Glutamatergic neuron (in vitro differentiated cells): Measurements from ENCODE around the gene DOC2A. TPM values are rescaled to one million over a fixed set of nuclear protein-coding genes. Genes with fewer than 3 reads are reported as not detected.

Experiments used
- DNase-seq: peaks from one replicate; pipeline ENCODE4 v3.0.0; 2022
- H3K27ac Mint-ChIP-seq: one replicate; pipeline ENCODE4 v1.8.0; 2020; ENCODE audit warnings: mild to moderate bottlenecking, mixed read lengths, inconsistent platforms; ENCODE audit not compliant: unreplicated experiment
- H3K27me3 Mint-ChIP-seq: one replicate; pipeline ENCODE4 v1.8.0; 2020; ENCODE audit warnings: mild to moderate bottlenecking, moderate library complexity, mixed read lengths, inconsistent platforms; ENCODE audit not compliant: unreplicated experiment
- H3K36me3 Mint-ChIP-seq: one replicate; pipeline ENCODE4 v1.8.0; 2020; ENCODE audit warnings: mild to moderate bottlenecking, mixed read lengths, inconsistent platforms; ENCODE audit not compliant: unreplicated experiment
- H3K4me1 Mint-ChIP-seq: one replicate; pipeline ENCODE4 v1.8.0; 2020; ENCODE audit warnings: mild to moderate bottlenecking, low read depth, mixed read lengths, inconsistent platforms; ENCODE audit not compliant: unreplicated experiment
- H3K4me3 Mint-ChIP-seq: one replicate; pipeline ENCODE4 v1.8.0; 2020; ENCODE audit warnings: mild to moderate bottlenecking, mixed read lengths, inconsistent platforms; ENCODE audit not compliant: unreplicated experiment
- H3K9me3 Mint-ChIP-seq: one replicate; pipeline ENCODE4 v1.8.0; 2020; ENCODE audit warnings: mild to moderate bottlenecking, moderate library complexity, mixed read lengths, inconsistent platforms; ENCODE audit not compliant: unreplicated experiment
- CTCF ChIP-seq: fragments of 200-600 bp; sonication (generic); IDR thresholded peaks from one replicate; pipeline ENCODE4 v1.5.0; 2021; ENCODE audit not compliant: partially characterized antibody, unreplicated experiment
- total RNA-seq: library from RNA; stranded (reverse); fragmentation: NEBNext Ultra II Directional; extraction: Animal tissue kit (Norgen Biotek cat#: 25700); gene quantifications from one replicate; pipeline ENCODE4 v1.2.1, GENCODE V29; 2021; ENCODE audit not compliant: unreplicated experiment

DOC2A gene
- total RNA-seq, 1 donor from 2014 or later = 4.2 TPM

- Mint-ChIP-seq H3K36me3 (no peaks in the 10 kb centered on the region), H3K9me3 (peaks cover 4% of the 10 kb centered on the region), H3K27ac (no peak overlapping the region), H3K27me3 (peaks cover 2% of the 10 kb centered on the region), H3K4me1 (no peaks in the 10 kb centered on the region), H3K4me3 (no peak overlapping the region)
- no peak for DNase-seq
- TF ChIP-seq CTCF = no peak
Observed at GRCh38 chr16:29958756-29959155, 52.1 kb downstream of the DOC2A start.

Other genes with a start within 250 kb of the DOC2A start
- gene ZG16, start 232.8 kb downstream of the DOC2A start, total RNA-seq = not detected
- 31.9 TPM for gene KIF22, start 220.3 kb downstream of the DOC2A start, total RNA-seq
- gene MAZ, start 204.5 kb downstream of the DOC2A start, total RNA-seq = 369 TPM
- gene PRRT2, start 198.8 kb downstream of the DOC2A start, total RNA-seq = 91.0 TPM
- 110 TPM for gene PAGR1, start 194.9 kb downstream of the DOC2A start, total RNA-seq
- 82.7 TPM for gene MVP, start 190.6 kb downstream of the DOC2A start, total RNA-seq
- gene CDIPT, start 147.8 kb downstream of the DOC2A start, total RNA-seq = 71.0 TPM
- 176 TPM for gene SEZ6L2, start 111.5 kb downstream of the DOC2A start, total RNA-seq
- 56.4 TPM for gene ASPHD1, start 110.5 kb downstream of the DOC2A start, total RNA-seq
- gene KCTD13, start 84.8 kb downstream of the DOC2A start, total RNA-seq = 18.4 TPM
- 88.0 TPM for gene TMEM219, start 48.9 kb downstream of the DOC2A start, total RNA-seq
- gene TAOK2, start 37.2 kb downstream of the DOC2A start, total RNA-seq = 58.5 TPM
- 12.2 TPM for gene HIRIP3, start 15.4 kb downstream of the DOC2A start, total RNA-seq
- gene INO80E, start 14.8 kb downstream of the DOC2A start, total RNA-seq = 71.4 TPM
- gene C16orf92, start 12.2 kb upstream of the DOC2A start, total RNA-seq = not detected
- gene TLCD3B, start 20.2 kb upstream of the DOC2A start, total RNA-seq = 253 TPM
- gene ALDOA, start 54.7 kb upstream of the DOC2A start, total RNA-seq = 437 TPM
- 124 TPM for gene PPP4C, start 65.0 kb upstream of the DOC2A start, total RNA-seq
- 0.86 TPM for gene TBX6, start 80.9 kb upstream of the DOC2A start, total RNA-seq
- gene YPEL3, start 85.2 kb upstream of the DOC2A start, total RNA-seq = 57.9 TPM
- gene GDPD3, start 102.5 kb upstream of the DOC2A start, total RNA-seq = 4.9 TPM
- gene MAPK3, start 112.2 kb upstream of the DOC2A start, total RNA-seq = 63.0 TPM
- 75.2 TPM for gene CORO1A, start 172.6 kb upstream of the DOC2A start, total RNA-seq
- 74.6 TPM for gene BOLA2B, start 182.6 kb upstream of the DOC2A start, total RNA-seq
- gene SLX1A, start 182.8 kb upstream of the DOC2A start, total RNA-seq = 16.6 TPM
- gene SULT1A3, start 188.2 kb upstream of the DOC2A start, total RNA-seq = 15.8 TPM
- 27.5 TPM for gene NPIPB13, start 237.5 kb upstream of the DOC2A start, total RNA-seq